Natural killer cell treated with Interleukin-12 subunit alpha and Interleukin-12 subunit beta and Interleukin-15 and Interleukin-18, amount 100 ng/mL, for 72 hours (primary cell): ENCODE measurements around the gene SGPP2. TPM values are rescaled to one million over a fixed set of nuclear protein-coding genes. Genes with fewer than 3 reads are reported as not detected.
"Not testable (repeated sequence)": the region's sequence is repeated elsewhere in the genome, so short reads cannot be mapped to it uniquely, and the experiment has no call there.

Experiments used
- ATAC-seq, 2 donors: fragments of 150-1000 bp; cut with Tn5 transposase in 1 of 2; sonication (Bioruptor Pico), chemical (Tn5 transposase) in 1 of 2; 2 replicates each; pipeline ENCODE4 v1.10.0; 2021
- DNase-seq: peaks from one replicate; pipeline ENCODE4 v3.0.0; 2022; ENCODE audit warnings: low spot score
- H3K27ac Mint-ChIP-seq, 2 donors: 1 replicate in 1 of 2; 2 replicates in 1 of 2; pipeline ENCODE4 v1.8.0; 2022; ENCODE audit warnings: mixed read lengths in 2 of 2, mild to moderate bottlenecking in 1 of 2, moderate library complexity in 1 of 2
- H3K27me3 Mint-ChIP-seq, 2 donors: 1 replicate in 1 of 2; 2 replicates in 1 of 2; pipeline ENCODE4 v1.8.0; 2022; ENCODE audit warnings: mixed read lengths in 2 of 2
- H3K36me3 Mint-ChIP-seq: one replicate; pipeline ENCODE4 v1.8.0; 2022; ENCODE audit warnings: mixed read lengths
- H3K4me1 Mint-ChIP-seq, 2 donors: 1 replicate in 1 of 2; 2 replicates in 1 of 2; pipeline ENCODE4 v1.8.0; 2022; ENCODE audit warnings: low read depth in 2 of 2, mixed read lengths in 2 of 2, mild to moderate bottlenecking in 1 of 2
- H3K4me3 Mint-ChIP-seq: one replicate; pipeline ENCODE4 v1.8.0; 2022; ENCODE audit warnings: mixed read lengths
- H3K9me3 Mint-ChIP-seq: 2 replicates; pipeline ENCODE4 v1.8.0; 2022; ENCODE audit warnings: mixed read lengths
- total RNA-seq, 2 donors: library from RNA; stranded (reverse); gene quantifications; one replicate each; pipeline ENCODE4 v1.2.3, GENCODE V29; 2022

The SGPP2 gene
- total RNA-seq, 2 donors from 2014 or later = 0.12 to 0.20 TPM

GRCh38 chr2:222572751-222573174 lies 148.4 kb downstream of the SGPP2 start:
- peaks cover 6 to 7% of the 10 kb centered on the region in 2 donors for H3K4me1 Mint-ChIP-seq
- H3K4me3 Mint-ChIP-seq = no peak overlapping the region
- H3K27me3 Mint-ChIP-seq = no peaks in the 10 kb centered on the region
- DNase-seq = no peak
- no peak for ATAC-seq
- H3K9me3 Mint-ChIP-seq = no peaks in the 10 kb centered on the region
- H3K27ac Mint-ChIP-seq = peak overlapping the region; percentile 6 to 19
- H3K36me3 Mint-ChIP-seq = peaks cover 21% of the 10 kb centered on the region

- H3K36me3 Mint-ChIP-seq = peaks cover 17% of the 10 kb centered on the region
- no peak overlapping the region for H3K27ac Mint-ChIP-seq
- peaks cover 7% of the 10 kb centered on the region in 2 donors for H3K4me1 Mint-ChIP-seq
- H3K4me3 Mint-ChIP-seq = no peak overlapping the region
- ATAC-seq = no peak
- no peaks in the 10 kb centered on the region for H3K27me3 Mint-ChIP-seq
- no peaks in the 10 kb centered on the region for H3K9me3 Mint-ChIP-seq
- no peak for DNase-seq
Observed at GRCh38 chr2:222575618-222576017, 151.3 kb downstream of the SGPP2 start.

GRCh38 chr2:222576171-222577081 lies 152.1 kb downstream of the SGPP2 start:
- DNase-seq (no peak), ATAC-seq (no peak)
- H3K4me1 Mint-ChIP-seq = peaks cover 7 to 11% of the 10 kb centered on the region in 2 donors
- H3K4me3 Mint-ChIP-seq = no peak overlapping the region
- no peak overlapping the region for H3K27ac Mint-ChIP-seq
- no peaks in the 10 kb centered on the region for H3K27me3 Mint-ChIP-seq
- no peaks in the 10 kb centered on the region for H3K9me3 Mint-ChIP-seq
- H3K36me3 Mint-ChIP-seq = peaks cover 15% of the 10 kb centered on the region

GRCh38 chr2:222577341-222577740 lies 153.0 kb downstream of the SGPP2 start:
- Mint-ChIP-seq H3K36me3 (peaks cover 10% of the 10 kb centered on the region), H3K27me3 (no peaks in the 10 kb centered on the region), H3K4me1 (peaks cover 12 to 14% of the 10 kb centered on the region in 2 donors), H3K9me3 (no peaks in the 10 kb centered on the region), H3K27ac (no peak overlapping the region), H3K4me3 (no peak overlapping the region)
- ATAC-seq (no peak), DNase-seq (no peak)

- ATAC-seq (no peak), DNase-seq (no peak)
- H3K27ac Mint-ChIP-seq = no peak overlapping the region
- no peak overlapping the region for H3K4me3 Mint-ChIP-seq
- peaks cover 22% of the 10 kb centered on the region for H3K36me3 Mint-ChIP-seq
- H3K9me3 Mint-ChIP-seq = no peaks in the 10 kb centered on the region
- peaks cover 13 to 26% of the 10 kb centered on the region in 2 donors for H3K4me1 Mint-ChIP-seq
- H3K27me3 Mint-ChIP-seq = no peaks in the 10 kb centered on the region
Observed at GRCh38 chr2:222582928-222583327, 158.6 kb downstream of the SGPP2 start.

- H3K4me3 Mint-ChIP-seq, H3K9me3 Mint-ChIP-seq, ATAC-seq, H3K27me3 Mint-ChIP-seq, H3K27ac Mint-ChIP-seq, DNase-seq: not testable (repeated sequence)
- Mint-ChIP-seq H3K4me1 (peaks cover 13 to 26% of the 10 kb centered on the region in 2 donors), H3K36me3 (peaks cover 22% of the 10 kb centered on the region)
Observed at GRCh38 chr2:222584589-222584988, 160.2 kb downstream of the SGPP2 start.

DNA sequence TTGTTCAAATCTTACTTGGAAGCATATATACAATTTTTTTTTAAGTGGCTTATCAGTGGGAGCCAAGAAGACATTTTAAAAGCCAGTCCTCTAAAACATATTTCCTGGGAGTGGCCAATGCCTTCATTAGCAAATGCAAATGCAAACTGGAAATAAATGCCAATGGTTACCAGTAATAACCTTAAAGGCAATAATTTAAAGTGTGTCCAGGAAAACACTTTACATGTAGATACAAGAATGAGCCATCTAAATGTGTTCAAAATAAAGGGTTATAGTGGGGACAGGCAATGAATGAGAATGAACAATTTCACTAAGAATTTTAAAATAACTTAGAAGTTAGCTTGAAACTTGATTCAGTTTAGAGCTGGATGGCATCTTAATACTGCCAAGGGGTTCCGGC lies 167.3 kb downstream of the SGPP2 start:
- peaks cover 24% of the 10 kb centered on the region for H3K36me3 Mint-ChIP-seq
- no peak overlapping the region for H3K27ac Mint-ChIP-seq
- no peak for ATAC-seq

DNA sequence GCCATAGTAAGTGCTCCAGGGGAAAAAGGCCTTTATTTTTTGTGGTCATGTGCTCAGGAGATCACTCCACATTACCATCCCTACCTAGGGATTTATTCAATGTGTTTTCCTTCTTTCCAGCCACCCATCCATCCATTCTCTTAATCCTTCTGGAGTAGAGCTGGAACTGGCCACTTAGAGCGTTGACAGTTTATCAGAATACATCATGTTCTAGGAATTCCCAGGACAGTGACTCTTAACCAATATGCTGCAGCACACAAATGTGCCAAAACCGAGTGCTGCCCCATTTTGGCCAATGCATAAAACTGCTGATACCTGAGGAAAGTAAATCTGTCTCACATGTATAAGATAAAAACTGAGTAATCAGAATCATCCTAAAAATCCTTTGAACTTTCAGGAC lies 167.8 kb downstream of the SGPP2 start:
- Mint-ChIP-seq H3K9me3 (no peaks in the 10 kb centered on the region), H3K4me3 (no peak overlapping the region), H3K27me3 (no peaks in the 10 kb centered on the region), H3K27ac (no peak overlapping the region), H3K4me1 (peaks cover 3% of the 10 kb centered on the region in 2 donors), H3K36me3 (peaks cover 21% of the 10 kb centered on the region)
- no peak for DNase-seq
- no peak for ATAC-seq

More for the DNA sequence above, 167.3 kb downstream of the SGPP2 start:
- Mint-ChIP-seq H3K27me3 (no peaks in the 10 kb centered on the region), H3K4me3 (no peak overlapping the region), H3K4me1 (peaks cover 6 to 8% of the 10 kb centered on the region in 2 donors), H3K9me3 (no peaks in the 10 kb centered on the region)
- DNase-seq = no peak

- no peak overlapping the region for H3K4me3 Mint-ChIP-seq
- no peaks in the 10 kb centered on the region for H3K9me3 Mint-ChIP-seq
- H3K36me3 Mint-ChIP-seq = peaks cover 31% of the 10 kb centered on the region
- H3K4me1 Mint-ChIP-seq = no peaks in the 10 kb centered on the region
- DNase-seq (no peak), ATAC-seq (no peak)
- H3K27me3 Mint-ChIP-seq = no peaks in the 10 kb centered on the region
- H3K27ac Mint-ChIP-seq = no peak overlapping the region
Observed at GRCh38 chr2:222594679-222595078, 170.3 kb downstream of the SGPP2 start.

DNA sequence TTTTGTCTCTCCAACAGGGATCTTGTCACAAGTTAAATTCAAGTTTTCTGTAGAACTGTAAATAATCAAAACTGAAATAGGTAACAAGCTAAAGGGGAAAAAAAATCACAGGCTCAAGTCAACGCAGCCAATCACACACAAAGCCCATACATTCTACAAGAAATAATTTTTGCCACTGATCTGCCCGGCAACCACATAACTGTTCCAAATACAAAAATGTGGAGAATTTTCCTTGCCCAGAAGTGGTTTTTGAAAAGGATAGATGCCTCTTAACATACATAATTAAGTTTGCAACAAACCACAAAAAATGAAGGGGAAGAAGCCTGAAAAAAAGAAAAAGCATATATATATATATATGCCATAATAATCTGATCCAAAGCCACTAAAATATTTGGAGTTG lies 171.2 kb downstream of the SGPP2 start:
- Mint-ChIP-seq H3K36me3 (peaks cover 31% of the 10 kb centered on the region), H3K9me3 (no peaks in the 10 kb centered on the region), H3K4me3 (no peak overlapping the region), H3K4me1 (no peaks in the 10 kb centered on the region), H3K27ac (no peak overlapping the region), H3K27me3 (no peaks in the 10 kb centered on the region)
- ATAC-seq (no peak), DNase-seq (no peak)

- DNase-seq (no peak), ATAC-seq (no peak)
- H3K4me1 Mint-ChIP-seq = no peaks in the 10 kb centered on the region
- H3K36me3 Mint-ChIP-seq = peaks cover 31% of the 10 kb centered on the region
- H3K27ac Mint-ChIP-seq = no peak overlapping the region
- no peaks in the 10 kb centered on the region for H3K27me3 Mint-ChIP-seq
- H3K9me3 Mint-ChIP-seq = no peaks in the 10 kb centered on the region
- no peak overlapping the region for H3K4me3 Mint-ChIP-seq
Observed at GRCh38 chr2:222598611-222599010, 174.3 kb downstream of the SGPP2 start.

- H3K27me3 Mint-ChIP-seq = no peaks in the 10 kb centered on the region
- DNase-seq = no peak
- no peak overlapping the region for H3K27ac Mint-ChIP-seq
- no peaks in the 10 kb centered on the region for H3K4me1 Mint-ChIP-seq
- no peak overlapping the region for H3K4me3 Mint-ChIP-seq
- no peak for ATAC-seq
- peaks cover 19% of the 10 kb centered on the region for H3K36me3 Mint-ChIP-seq
- no peaks in the 10 kb centered on the region for H3K9me3 Mint-ChIP-seq
Observed at GRCh38 chr2:222603501-222603900, 179.2 kb downstream of the SGPP2 start.

- no peak for ATAC-seq
- Mint-ChIP-seq H3K9me3 (no peaks in the 10 kb centered on the region), H3K27ac (no peak overlapping the region), H3K27me3 (no peaks in the 10 kb centered on the region), H3K36me3 (peaks cover 16% of the 10 kb centered on the region), H3K4me1 (no peaks in the 10 kb centered on the region), H3K4me3 (no peak overlapping the region)
- no peak for DNase-seq
Observed at GRCh38 chr2:222604749-222605515, 180.6 kb downstream of the SGPP2 start.

- Mint-ChIP-seq H3K9me3 (no peaks in the 10 kb centered on the region), H3K27me3 (no peaks in the 10 kb centered on the region), H3K4me1 (no peaks in the 10 kb centered on the region), H3K27ac (no peak overlapping the region), H3K36me3 (peaks cover 21% of the 10 kb centered on the region), H3K4me3 (no peak overlapping the region)
- ATAC-seq (no peak), DNase-seq (no peak)
Observed at GRCh38 chr2:222606306-222606705, 182.0 kb downstream of the SGPP2 start.
